GM21717 (cell line): ENCODE measurements around the gene MICAL3.

Source experiments
- ATAC-seq: cut with Tn5 transposase; IDR thresholded peaks from one replicate; pipeline ENCODE4 v1.9.1; 2021; ENCODE audit warnings: mild to moderate bottlenecking, moderate library complexity; ENCODE audit not compliant: unreplicated experiment

MICAL3 gene

DNA sequence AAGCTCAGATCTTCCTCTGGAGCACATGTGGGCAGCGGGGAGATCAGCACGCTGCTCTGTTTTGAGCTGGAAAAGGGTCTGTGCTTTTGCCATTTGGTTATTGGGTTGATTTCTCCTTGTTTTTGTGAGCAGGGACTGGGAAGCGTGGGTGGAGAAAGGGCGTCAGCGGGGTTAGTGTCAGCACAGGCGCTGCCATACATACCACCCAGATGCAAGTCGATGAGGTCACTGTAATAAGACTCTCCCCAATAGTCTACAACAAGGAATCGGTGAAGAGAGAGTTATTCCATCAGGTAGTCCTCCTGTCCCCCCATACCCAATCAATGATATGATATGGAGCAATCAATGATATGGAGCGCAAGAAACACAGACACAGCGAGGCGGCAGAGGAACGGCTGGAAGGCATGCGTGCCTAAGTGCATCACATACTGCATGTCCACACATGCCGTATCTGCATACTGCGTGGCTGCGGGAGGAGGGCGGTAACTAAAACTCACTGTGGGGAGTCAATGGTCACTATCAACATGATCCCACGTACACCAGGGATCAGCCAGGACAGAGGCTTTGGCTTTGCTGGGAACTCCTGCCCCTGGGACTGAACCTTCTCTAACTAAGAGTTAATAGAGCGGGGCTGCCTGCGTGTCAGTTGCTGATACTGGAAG is 220.6 kb downstream of the MICAL3 start:
- ATAC-seq: no peak

DNA sequence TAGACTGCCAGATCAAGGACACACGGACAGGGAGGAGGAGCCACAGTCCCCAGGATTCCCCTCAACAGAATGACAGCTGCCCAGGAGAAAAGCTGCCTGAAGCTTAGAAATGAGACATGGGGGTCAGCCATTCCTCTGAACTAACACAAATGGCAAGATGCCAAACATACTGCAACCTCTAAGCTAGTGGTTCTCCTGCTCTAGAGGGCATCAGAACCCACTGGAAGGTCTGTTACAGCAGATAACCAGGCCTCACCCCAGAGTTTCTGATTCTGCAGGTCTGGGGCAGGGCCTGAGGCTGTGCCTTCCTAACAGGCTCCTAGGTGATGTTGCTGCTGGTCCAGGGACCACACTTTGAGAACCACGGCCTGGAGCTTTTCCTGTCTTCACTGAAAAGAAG is 221.5 kb downstream of the MICAL3 start:
- no peak for ATAC-seq

DNA sequence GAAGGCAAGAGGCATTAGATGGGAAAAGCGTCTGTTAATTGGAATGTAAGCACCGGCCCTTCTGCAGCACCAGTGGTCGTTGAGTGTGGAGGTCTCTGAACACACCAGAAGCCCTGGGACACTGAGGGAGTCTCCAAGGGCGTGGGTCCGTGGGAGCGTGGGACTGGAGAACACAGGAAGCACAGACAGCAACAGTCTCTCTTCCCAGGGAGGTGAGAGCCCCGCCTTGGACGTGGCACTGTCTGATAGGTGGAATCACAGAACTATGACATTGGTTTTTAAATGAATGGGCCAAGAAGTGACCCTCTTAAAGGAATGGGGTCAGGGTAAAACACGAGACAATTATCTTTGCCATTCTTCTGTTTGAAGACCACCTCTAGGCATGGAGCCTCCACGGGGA is 221.9 kb downstream of the MICAL3 start:
- no peak for ATAC-seq

DNA sequence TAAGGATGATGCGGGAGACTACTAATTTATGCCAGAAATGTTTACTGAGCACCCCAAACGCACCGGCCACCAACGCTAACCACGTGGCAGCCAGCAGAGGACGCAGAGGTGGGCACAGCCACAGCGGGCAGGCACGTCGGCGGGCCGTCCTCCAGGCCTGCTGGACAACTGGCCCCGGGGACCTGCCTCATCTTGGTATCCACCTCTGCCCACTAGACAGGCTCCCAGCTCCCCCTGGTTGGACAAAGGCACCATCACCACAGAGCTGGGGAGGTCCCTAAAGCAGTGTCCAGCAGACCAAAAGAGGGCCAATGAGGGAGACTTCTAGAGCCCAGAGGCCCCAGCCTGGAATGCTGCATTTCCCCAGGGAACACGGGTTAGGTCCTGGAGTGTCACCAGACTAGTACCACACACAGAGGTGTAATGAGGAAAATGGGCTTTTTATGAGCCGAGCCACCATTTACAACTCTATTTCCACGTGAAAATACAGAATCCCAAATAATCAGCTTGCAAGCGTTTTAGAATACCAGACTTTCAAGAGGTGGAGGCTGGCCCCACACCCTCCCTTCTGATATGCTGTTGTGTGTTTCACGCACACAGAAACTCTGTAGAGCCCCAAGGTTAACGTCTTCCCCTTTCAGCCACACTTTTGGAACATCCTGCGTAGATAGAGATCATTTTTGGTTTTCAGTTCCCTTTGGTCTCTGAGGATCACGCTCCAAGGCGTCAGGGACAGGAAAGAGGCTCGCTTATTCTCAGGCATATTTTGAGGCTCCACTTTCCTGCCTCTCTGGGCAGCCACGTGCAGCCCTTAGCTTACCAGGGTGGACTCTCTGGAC is 226.4 kb downstream of the MICAL3 start:
- ATAC-seq: peak; percentile 37

DNA sequence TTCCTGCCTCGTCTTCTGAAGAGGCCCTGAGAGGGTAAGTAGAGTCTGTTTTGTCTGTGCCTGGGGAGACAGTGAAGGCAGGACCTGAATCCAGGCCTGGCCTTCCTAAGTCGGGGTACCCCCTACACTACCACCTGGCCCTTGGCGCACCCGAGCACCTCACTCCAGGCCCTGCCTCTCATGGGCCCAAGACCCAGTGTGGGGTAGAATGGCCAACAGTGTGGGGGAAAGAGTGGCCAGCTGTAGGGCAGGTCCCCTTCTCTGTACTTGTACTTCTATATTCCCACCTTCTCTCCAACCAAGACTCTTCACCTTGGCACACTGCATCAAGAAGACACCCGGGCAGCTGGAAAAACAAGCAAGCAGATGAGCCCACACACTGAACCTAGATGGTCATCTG is 227.7 kb downstream of the MICAL3 start:
- no peak for ATAC-seq

DNA sequence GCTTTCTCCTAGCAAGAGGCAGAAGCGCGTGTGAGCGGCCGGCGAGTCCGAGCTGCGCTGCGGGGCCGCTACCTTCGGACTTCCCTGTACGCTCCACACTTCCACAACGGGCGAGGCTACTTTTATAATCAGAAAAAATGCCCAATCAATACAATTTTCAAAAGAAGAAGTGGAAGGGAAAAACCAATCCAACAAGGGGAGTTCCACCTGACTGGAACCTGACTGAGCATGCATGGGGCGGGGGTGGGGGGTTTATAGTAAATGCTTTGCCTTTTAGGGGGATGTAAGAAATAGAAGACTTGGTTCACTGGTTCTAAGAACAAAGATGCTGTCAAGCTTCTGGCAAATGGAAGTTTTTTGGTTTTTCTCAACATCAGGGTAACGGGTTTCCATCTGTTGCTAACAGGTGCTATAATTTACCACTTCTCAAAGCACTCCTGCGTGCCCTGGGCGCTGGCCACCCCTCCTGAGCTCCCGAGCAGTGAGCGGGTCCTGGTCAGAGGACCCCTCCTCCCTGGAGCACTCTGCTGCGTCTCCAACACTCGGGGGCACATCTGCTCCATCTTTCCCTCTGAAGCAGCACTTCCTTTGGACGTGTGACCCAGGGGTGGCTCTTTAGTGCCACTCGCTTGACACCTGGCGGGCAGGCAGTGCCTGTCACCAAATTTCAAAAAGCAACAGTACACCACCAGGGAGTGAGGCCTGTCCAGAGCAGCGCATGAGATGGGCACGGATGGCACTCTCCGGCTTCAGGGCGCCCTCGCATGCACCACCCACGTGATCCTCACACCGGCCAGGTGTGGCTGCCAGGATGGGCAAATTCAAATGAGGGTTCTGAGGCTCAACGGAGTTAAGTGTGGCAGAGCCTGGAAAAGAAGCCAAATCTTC is 228.5 kb downstream of the MICAL3 start:
- no peak for ATAC-seq

DNA sequence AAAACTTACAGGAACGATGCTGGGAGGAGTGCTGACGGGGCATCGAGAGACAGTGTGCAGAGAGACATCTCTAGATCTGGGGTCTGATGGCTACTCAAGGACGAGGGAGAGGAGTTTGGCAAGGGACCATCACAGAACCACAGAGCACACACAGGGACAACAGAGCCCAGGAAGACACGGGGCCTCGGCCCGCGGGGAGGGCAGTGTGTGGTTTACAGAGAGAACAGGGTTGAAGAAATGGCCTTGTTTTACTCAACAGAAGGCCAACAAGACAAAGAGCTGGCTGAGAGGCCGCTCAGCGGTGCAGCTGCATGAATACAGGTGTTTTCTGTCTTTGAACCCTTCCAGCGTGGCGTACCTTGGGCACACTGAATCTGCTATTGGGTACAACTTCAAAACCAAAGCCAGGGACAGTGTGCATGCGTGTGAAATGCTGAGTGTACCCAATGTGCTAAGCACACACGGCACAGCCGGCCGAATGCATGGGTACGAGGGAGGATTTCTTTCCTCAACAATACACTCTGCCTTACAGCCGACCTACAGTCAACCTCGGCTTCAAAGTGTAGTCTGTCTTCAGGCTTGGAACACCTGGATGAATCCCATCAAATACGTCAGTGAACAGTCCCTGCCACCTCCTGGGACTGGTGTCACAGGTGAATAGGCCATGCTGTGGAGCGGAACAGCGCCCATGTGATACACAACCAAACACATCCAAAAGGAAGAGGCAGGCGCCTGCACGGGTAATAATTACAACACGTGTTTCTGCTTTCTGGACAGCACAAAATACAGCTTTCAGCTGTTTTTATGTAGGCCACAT is 229.4 kb downstream of the MICAL3 start:
- ATAC-seq: no peak

DNA sequence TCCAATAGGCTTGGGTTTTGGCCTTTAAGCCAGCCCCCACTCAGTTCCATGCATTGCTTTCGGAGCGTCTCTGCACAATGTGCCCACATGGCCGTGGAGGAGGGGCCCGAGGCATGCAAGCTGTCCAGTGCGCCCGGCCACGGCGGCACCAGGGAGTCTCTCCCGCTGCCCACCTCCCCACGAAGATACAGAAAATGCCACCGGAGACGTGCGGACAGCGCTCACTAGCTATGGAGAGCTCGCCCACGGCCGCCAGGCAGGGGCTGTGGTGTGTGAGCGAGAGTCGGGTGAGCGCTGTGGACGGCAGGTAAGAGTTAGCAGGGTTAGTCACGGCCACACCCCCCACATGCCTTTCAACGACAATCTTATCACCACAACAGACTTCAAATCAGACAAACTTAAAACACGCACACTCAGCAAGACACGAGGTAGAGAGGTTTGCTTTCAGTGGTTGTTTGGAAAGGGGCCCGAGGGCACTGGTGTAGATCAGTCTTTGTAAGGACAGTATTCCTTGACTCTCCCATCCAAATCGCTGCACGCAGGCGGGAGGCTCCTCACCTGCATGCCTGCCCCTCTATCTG is 231.4 kb downstream of the MICAL3 start:
- no peak for ATAC-seq

DNA sequence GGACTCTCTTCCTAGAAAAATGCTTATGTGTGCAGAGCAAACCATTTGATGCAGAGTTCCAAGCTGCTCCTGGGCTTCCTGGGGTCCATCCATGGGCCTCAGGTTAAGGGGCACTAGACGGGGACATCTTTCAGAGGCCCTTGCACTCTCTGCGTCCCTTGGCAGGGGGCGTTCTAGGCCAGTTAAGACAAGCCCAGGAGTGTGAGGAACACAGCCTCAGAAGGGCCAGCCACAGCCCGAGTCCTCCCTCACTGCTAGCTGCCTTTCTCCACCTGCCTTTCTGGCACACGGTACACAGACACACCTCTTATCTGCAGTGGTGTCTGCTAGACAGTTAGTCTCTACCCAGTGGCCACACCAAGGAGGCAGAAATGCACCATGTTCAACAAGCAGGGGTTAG is 232.1 kb downstream of the MICAL3 start:
- ATAC-seq: no peak

DNA sequence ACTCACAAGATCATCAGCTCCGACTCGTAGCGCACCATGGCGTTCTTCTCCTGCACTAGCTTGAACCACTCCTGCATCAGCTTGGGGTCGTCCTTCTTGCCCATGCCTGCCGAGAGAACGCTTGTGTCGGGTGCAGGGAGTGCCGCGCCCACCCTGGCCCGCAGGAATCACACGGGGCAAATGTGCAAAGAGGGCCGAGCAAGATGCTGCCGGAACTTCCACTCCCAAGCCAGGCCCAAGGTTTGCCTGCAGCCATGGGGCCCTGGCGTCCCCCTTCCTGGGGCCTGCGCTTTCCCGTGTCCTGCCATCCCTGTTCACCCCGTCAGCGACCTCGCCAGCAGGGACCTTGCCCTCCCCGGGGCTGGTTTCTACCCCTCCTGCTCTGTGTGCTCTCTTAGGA is 233.2 kb downstream of the MICAL3 start:
- no peak for ATAC-seq

DNA sequence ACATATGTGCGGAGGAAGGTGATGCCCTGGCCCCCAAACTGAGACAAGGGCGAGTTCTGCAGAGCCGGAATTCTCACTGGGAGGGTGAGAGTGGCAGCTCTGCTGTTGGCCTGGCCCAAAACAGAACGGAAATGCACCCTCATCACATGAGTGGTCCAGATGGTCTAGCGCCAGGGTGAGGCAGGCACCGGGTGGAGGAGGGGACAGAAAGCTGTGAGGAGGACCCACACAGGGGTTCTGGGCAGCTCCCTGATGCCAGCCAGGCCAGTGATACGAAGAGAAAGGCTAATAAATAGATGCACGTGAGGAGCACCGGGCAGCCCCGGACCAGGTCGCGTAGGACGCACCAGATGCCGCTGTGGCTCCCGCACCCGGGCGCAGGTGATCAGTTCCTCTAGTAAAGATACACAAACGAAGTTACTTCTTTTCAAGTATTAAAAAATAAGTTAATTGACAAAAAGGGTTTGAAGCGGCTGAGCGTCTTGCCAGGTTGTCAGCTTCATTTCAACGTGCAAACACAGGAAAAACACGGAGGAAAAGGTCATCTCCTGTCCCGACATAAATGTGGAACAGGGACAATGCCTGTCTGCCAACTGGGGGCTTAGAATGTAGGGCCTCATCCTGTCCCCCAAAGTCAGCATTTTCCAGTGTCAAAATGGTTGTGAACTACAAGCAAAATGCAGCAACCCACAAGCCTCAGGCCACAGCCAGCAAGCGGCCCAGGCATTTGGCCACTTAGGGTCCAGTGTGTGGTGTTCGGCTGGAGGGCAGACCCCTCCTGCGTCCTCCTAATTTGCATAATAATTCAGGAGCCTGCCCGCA is 234.8 kb downstream of the MICAL3 start:
- no peak for ATAC-seq

DNA sequence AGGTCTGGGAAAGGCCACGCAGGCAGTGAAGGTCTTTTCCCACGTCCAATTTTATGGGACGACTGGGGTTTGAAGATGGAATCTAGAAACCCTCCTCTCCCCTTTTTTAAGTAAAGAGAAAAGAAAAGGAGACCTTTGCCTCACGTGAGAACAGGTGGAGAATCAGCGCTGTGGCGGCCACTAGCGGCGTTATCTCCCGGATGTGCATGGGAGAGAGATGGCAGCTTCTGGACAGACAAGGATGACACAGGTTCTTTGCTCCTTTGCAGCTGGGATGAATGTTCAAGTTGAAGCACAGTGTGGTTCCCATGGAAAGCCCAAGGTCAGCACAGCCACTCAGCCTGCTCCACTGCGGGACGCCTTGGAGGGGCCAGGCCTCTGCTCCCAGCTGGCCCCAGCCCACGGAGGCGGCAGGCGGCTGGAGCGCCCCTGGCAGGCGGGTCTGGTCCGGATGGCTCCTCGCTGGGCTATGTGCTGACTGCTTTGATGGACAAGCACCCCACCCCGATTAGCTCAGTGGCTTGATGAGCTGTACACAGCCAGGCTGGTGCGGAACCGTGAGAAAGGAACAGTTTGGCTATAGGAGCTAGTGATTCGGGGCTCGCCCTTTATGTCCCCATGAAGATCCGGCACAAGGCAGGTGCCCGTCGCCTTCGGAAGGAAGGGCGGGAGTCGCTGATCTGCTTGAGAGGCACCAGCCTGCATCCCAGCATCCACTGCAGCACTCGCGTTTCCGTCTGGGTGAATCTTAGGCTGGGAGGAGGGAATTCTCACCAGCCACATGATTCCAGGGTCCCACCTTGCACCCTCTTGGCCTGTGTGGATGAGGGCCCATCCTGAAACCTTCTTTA is 235.6 kb downstream of the MICAL3 start:
- ATAC-seq: no peak

DNA sequence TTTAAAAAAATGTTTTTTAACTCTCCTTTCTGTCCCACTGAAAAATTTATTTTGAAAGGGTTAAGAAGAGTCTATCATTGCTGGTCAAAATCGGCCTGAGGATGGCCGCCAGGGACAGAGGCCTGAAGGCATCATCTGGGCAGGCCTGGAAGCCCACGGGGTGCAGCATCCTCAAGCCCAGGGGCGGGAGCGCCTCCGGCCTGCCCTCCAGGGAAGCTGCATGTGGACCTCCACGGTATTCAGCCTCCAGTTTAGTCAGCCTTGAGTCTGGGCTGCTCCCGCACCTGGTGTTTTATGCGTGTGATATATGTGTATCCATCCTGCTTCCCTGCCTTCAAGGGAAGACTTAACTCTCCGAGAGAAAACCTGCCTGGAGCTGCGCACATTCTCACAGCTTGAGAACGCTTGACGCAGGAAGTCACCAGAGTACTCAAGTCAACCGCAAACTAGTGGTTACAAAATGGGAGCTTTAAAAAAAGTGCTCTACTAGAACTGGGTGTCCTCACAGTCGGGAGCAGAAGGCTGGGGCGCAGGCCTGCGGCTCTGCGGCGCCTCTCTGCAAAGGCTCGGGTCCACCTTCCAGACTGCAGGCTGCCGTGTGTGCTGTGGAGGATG is 236.5 kb downstream of the MICAL3 start:
- no peak for ATAC-seq

DNA sequence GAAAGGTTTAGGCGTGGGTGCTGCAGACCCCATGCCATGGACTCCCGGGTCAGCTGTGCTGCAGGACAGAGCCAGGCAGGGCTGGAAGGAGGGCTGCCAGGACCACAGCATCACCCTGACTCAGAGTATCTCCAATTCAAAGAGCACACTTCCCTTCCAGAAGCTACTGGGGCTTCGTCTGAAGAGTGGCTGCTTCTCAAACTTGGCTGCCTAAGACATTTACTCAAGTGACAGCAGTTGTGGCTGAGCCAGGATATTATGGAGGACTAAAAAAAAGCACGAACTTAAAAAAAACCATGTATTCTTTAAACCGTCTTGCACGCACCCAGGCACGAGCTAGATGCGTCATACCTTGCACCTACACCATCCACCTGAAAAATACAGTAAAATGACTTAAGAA is 237.1 kb downstream of the MICAL3 start:
- ATAC-seq: no peak

DNA sequence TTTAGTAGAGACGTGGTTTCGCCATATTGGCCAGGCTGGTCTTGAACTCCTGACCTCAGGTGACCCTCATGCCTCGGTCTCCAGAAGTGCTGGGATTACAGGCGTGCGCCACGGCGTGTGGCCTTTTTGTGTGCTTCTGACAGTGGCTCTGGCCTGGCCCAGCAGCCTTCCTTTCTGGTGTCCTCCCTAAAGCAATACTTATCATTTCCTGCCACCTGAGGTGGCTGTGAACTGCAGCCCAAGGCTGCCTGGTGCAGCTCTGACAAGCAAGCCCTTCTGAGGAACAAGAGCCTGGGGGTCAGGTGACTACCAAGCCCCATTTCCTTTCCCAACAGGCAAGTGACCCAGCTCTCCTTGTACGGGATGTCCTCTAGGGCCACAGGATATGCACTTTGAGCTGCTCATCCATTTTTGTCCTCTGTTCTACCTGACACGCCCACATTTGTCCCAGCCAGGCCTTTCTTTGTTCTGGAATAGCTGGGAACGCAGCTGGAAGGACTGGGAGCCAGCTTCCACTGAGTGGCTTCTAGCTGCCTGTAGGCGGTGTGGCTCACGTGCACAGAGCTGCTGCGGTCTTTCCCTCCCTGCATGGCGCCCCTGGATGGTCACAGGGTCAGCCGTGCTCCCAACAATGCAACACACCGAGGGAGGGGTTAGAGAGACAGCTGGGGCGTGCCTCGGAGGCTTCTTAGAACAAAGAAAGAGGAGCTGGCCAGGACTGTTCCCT is 237.8 kb downstream of the MICAL3 start:
- no peak for ATAC-seq

DNA sequence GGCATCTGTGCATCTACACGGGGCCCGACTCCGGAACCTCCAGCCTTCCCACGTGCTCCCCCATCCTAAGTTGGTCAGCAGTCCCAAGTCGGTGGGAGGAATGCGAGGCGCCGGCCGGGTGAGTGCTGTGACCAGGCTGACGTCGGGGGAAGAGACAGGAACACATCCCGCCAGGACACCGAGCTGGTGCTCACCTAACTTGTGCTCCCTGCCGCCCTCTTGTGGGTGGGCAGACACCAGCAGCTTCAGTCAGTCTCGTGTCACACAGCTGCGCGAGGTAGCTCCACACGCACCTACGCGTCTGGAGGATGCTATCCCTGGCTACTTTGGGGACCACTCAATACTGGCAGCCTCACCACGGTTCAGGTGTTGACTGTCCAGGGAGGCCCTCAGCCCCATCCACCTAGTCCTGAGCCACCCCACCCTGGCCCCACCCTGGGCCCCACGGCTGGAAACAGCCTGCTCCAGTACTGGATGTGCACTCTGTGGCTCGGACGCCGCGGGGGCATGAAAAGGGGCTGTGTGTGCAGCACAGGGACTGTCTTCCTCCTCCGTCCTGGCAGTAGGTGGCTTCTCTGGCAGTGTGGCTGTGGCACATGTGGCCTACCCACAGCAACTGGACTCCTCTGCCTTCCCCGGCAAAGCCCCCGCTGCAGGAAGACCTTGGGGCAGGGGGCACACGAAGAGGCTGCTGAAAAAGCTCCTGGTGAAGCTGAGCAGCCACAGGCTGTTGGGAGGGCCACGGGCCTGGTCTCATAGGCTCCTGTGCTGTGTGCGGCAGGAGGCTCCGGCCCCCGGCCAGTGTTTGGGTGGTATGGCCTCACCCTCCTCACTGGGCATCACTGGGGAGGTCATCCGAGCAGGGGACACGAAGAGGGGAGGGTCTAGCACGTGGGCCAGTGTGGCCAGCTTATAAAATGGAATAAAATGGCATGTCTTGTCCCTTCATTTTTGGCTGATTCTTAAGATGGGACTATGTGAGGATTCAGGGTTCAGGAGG is 238.9 kb downstream of the MICAL3 start:
- no peak for ATAC-seq
